Chondrocyte (in vitro differentiated cells): Measurements from ENCODE around the gene PKD2. TPM values are rescaled to one million over a fixed set of nuclear protein-coding genes. Genes with fewer than 3 reads are reported as not detected.
"Not testable (repeated sequence)": the region's sequence is repeated elsewhere in the genome, so short reads cannot be mapped to it uniquely, and the experiment has no call there.

Experiments
- DNase-seq: peaks from one replicate; pipeline ENCODE4 v3.0.0; 2021; ENCODE audit warnings: mixed read lengths, low spot score
- H3K27ac Mint-ChIP-seq: one replicate; pipeline ENCODE4 v1.8.0; 2021; ENCODE audit warnings: mild to moderate bottlenecking, moderate library complexity, mixed read lengths; ENCODE audit not compliant: unreplicated experiment
- H3K27me3 Mint-ChIP-seq: 2 replicates; pipeline ENCODE4 v1.8.0; 2021; ENCODE audit warnings: low read depth, mixed read lengths
- H3K36me3 Mint-ChIP-seq: 2 replicates; pipeline ENCODE4 v1.8.0; 2021; ENCODE audit warnings: low read depth, mixed read lengths
- H3K4me1 Mint-ChIP-seq: 2 replicates; pipeline ENCODE4 v1.8.0; 2021; ENCODE audit warnings: low read depth, mild to moderate bottlenecking, mixed read lengths
- H3K4me3 Mint-ChIP-seq: one replicate; pipeline ENCODE4 v1.8.0; 2021; ENCODE audit warnings: mild to moderate bottlenecking, moderate library complexity, mixed read lengths; ENCODE audit not compliant: unreplicated experiment
- H3K9me3 Mint-ChIP-seq: 2 replicates; pipeline ENCODE4 v1.8.0; 2021; ENCODE audit warnings: low read depth, mixed read lengths
- total RNA-seq: library from RNA; stranded (reverse); gene quantifications from 3 replicates; pipeline ENCODE4 v1.2.1, GENCODE V29; 2021
- TF ChIP-seq, protein P1 (sequence below): fragments of 200-600 bp; sonication (generic); IDR thresholded peaks from 2 replicates; pipeline ENCODE4 v1.5.0; 2021; ENCODE audit warnings: antibody characterized with exemption, mild to moderate bottlenecking, moderate library complexity

PKD2 gene
- total RNA-seq, 1 donor from 2014 or later = 71.7 TPM

DNA sequence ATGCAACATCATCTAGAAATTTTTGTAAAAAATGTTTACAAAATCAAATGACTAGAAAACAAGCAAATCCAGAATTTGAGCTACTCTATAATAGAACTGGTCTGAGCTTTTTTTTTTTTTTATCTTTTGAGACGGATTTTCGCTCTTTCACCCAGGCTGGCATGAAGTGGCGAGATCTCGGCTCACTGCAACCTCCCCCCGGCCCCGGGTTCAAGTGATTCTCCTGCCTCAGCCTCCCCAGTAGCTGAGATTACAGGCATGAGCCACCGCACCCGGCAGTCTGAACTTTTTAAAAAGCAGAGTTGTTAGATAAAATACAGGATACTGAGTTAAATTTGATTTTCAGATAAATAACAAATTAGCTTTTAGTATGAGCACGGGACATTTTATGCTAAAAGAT, 20.9 kb upstream of the PKD2 start:
- TF ChIP-seq, protein P1, sequence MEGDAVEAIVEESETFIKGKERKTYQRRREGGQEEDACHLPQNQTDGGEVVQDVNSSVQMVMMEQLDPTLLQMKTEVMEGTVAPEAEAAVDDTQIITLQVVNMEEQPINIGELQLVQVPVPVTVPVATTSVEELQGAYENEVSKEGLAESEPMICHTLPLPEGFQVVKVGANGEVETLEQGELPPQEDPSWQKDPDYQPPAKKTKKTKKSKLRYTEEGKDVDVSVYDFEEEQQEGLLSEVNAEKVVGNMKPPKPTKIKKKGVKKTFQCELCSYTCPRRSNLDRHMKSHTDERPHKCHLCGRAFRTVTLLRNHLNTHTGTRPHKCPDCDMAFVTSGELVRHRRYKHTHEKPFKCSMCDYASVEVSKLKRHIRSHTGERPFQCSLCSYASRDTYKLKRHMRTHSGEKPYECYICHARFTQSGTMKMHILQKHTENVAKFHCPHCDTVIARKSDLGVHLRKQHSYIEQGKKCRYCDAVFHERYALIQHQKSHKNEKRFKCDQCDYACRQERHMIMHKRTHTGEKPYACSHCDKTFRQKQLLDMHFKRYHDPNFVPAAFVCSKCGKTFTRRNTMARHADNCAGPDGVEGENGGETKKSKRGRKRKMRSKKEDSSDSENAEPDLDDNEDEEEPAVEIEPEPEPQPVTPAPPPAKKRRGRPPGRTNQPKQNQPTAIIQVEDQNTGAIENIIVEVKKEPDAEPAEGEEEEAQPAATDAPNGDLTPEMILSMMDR = no peak
- H3K4me1 Mint-ChIP-seq = no peaks in the 10 kb centered on the region
- no peak overlapping the region for H3K27ac Mint-ChIP-seq
- no peaks in the 10 kb centered on the region for H3K27me3 Mint-ChIP-seq
- H3K4me3 Mint-ChIP-seq = no peak overlapping the region
- H3K9me3 Mint-ChIP-seq = no peaks in the 10 kb centered on the region
- H3K36me3 Mint-ChIP-seq = no peaks in the 10 kb centered on the region
- DNase-seq = no peak

DNA sequence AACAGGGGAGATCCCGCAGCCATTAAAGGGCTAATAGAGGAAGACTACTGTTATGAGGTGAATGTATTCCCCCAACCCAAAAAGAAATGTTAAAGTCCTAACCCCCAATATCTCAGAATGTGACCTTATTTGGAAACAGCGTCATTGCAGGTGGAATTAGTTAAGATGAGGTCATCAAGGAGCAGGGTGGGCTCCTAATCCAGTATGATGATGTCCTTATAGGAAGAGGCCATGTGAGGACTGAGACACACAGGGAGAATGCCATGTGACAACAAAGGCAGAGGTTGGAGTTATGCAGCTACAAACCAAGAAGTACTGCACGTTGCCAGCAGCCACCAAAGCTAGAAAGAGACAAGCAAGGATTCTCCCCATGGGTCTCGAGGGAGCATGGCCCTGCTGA, 17.7 kb upstream of the PKD2 start:
- no peaks in the 10 kb centered on the region for H3K4me1 Mint-ChIP-seq
- H3K9me3 Mint-ChIP-seq = no peaks in the 10 kb centered on the region
- no peak overlapping the region for H3K27ac Mint-ChIP-seq
- no peak for DNase-seq
- TF ChIP-seq, protein P1 = no peak
- no peaks in the 10 kb centered on the region for H3K27me3 Mint-ChIP-seq
- no peaks in the 10 kb centered on the region for H3K36me3 Mint-ChIP-seq
- H3K4me3 Mint-ChIP-seq = no peak overlapping the region

DNA sequence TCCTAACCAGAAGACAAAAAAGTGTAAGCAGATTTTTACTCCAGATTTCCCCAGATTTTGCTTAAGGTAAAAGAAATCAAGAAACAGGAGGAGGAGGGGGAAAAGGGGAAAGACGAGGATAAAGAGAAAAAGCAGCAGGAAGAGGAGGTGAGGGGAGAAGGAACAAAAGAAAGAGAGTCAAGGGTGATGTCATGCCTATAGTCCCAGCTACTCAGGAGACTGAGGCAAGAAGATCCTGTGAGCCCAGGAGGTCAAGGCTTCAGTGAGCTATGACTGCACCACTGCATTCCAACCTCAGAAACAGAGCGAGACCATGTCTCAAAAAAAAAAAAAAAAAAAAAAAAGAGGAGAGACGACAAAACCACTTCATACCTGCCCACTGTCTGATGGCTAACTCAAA, 12.0 kb upstream of the PKD2 start:
- no peaks in the 10 kb centered on the region for H3K9me3 Mint-ChIP-seq
- TF ChIP-seq, protein P1 = no peak
- no peak overlapping the region for H3K4me3 Mint-ChIP-seq
- no peak for DNase-seq
- H3K36me3 Mint-ChIP-seq = no peaks in the 10 kb centered on the region
- H3K27ac Mint-ChIP-seq = no peak overlapping the region
- no peaks in the 10 kb centered on the region for H3K27me3 Mint-ChIP-seq
- no peaks in the 10 kb centered on the region for H3K4me1 Mint-ChIP-seq

DNA sequence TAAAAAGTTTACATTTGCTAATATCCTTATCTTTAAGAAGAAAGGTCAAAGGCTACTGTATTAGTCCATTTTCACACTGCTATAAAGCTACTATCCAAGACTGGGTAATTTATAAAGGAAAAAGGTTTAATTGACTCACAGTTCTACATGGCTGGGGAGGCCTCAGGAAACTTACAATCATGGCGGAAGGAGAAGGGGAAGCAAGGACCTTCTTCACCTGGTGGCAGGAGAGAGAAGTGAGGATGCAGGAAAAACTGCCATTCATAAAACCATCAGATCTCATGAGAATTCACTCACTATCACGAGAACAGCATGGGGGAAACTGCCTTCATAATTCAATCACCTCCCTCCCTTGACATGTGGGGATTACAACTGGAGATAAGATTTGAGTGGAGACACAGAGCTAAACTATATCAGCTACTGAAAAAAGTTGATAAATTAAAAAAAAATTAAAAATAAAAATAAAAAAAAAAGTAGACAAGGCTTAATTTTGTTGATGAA, 8.2 kb upstream of the PKD2 start:
- not testable (repeated sequence) for DNase-seq, H3K27ac Mint-ChIP-seq, H3K27me3 Mint-ChIP-seq, H3K9me3 Mint-ChIP-seq, H3K36me3 Mint-ChIP-seq, H3K4me3 Mint-ChIP-seq
- H3K4me1 Mint-ChIP-seq = peaks cover 14% of the 10 kb centered on the region

DNA sequence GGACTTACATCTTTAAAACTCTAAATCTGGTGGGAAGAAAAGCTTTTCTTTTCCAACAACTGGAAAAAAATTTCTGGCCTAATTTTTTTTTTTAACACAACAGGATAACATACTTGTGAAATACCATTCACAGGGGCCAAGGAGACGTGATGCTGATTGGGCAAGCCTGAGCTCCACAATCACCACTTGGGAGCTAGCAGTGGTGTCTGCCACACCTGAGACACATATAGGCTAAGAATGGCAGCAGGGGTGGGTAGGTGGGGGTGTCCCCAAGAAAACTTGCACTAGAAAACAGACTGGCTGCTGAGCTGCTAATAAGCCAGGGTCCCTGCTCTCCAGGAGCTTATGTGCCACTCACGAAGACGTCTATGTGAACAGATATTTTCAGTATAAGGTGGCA, 5.6 kb upstream of the PKD2 start:
- Mint-ChIP-seq H3K4me1 (peaks cover 36% of the 10 kb centered on the region), H3K4me3 (no peak overlapping the region)
- DNase-seq = no peak

DNA sequence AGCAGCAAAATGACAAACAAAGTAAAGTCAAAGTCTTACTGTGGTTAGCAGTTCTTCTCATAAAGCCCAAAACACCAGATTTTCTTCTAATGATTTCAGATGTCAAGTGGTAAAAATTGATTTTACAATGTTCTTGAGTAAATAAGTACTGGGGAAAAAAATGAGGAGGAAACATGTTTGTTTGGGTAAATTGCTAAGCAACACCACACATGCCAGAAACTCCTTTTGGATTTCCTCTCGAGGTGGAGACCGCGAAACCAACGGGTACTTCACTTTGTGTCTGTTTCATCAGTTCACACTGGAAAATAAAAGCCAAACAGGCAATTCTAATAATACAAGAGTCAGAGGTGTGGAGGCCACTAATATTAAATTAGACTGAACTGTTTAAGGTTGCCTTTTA, 4.6 kb upstream of the PKD2 start:
- no peak overlapping the region for H3K4me3 Mint-ChIP-seq
- H3K27ac Mint-ChIP-seq = no peak overlapping the region
- no peaks in the 10 kb centered on the region for H3K36me3 Mint-ChIP-seq
- H3K4me1 Mint-ChIP-seq = peaks cover 39% of the 10 kb centered on the region
- no peak for DNase-seq
- H3K27me3 Mint-ChIP-seq = no peaks in the 10 kb centered on the region
- no peaks in the 10 kb centered on the region for H3K9me3 Mint-ChIP-seq
- TF ChIP-seq, protein P1 = no peak

More for the DNA sequence above, 5.6 kb upstream of the PKD2 start:
- TF ChIP-seq, protein P1 = no peak
- H3K27me3 Mint-ChIP-seq = no peaks in the 10 kb centered on the region
- H3K9me3 Mint-ChIP-seq = no peaks in the 10 kb centered on the region
- H3K27ac Mint-ChIP-seq = no peak overlapping the region
- H3K36me3 Mint-ChIP-seq = no peaks in the 10 kb centered on the region
